Lung (tissue), 12 donors: ENCODE results near the gene GABRA5. TPM values are rescaled to one million over a fixed set of nuclear protein-coding genes. Genes with fewer than 3 reads are reported as not detected.

Experiments
- ATAC-seq: fragments of 200-7000 bp; cut with Tn5 transposase; one replicate; pipeline ENCODE4 v1.9.1; 2020; ENCODE audit warnings: moderate number of reproducible peaks; ENCODE audit not compliant: insufficient read depth, low FRiP score
- DNase-seq, 3 donors: peaks; one replicate each; pipeline ENCODE4 v3.0.0-alpha.2; 2013 to 2017
- H3K27ac ChIP-seq, 2 donors: one replicate each; pipeline ENCODE4 v1.5.1; 2013; ENCODE audit warnings: mild to moderate bottlenecking in 2 of 2, moderate library complexity in 2 of 2, control low read depth in 1 of 2, inconsistent platforms in 1 of 2, low read depth in 1 of 2, low read length in 1 of 2
- H3K27me3 ChIP-seq, 3 donors: one replicate each; pipeline ENCODE4 v1.5.1; 2013; ENCODE audit warnings: low read length in 2 of 3; ENCODE audit not compliant: control insufficient read depth in 3 of 3, insufficient read depth in 3 of 3
- H3K36me3 ChIP-seq, 4 donors: one replicate each; pipeline ENCODE4 v1.5.1; 2013; ENCODE audit warnings: low read length in 4 of 4, mild to moderate bottlenecking in 1 of 4, moderate library complexity in 1 of 4; ENCODE audit not compliant: control insufficient read depth in 4 of 4, insufficient read depth in 4 of 4
- H3K4me1 ChIP-seq, 5 donors: one replicate each; pipeline ENCODE4 v1.5.1; 2013; ENCODE audit warnings: low read length in 5 of 5, mild to moderate bottlenecking in 2 of 5, moderate library complexity in 1 of 5; ENCODE audit not compliant: control insufficient read depth in 5 of 5, insufficient read depth in 5 of 5
- H3K4me3 ChIP-seq: one replicate; pipeline ENCODE4 v1.5.1; 2013; ENCODE audit warnings: mild to moderate bottlenecking, control low read depth, moderate library complexity
- H3K9ac ChIP-seq, 2 donors: one replicate each; pipeline ENCODE4 v1.5.1; 2013; ENCODE audit warnings: low read length in 2 of 2, control low read depth in 1 of 2; ENCODE audit not compliant: insufficient read depth in 1 of 2
- H3K9me3 ChIP-seq, 4 donors: one replicate each; pipeline ENCODE4 v1.5.1; 2013; ENCODE audit warnings: low read length in 3 of 4, mild to moderate bottlenecking in 1 of 4, moderate library complexity in 1 of 4; ENCODE audit not compliant: control insufficient read depth in 4 of 4, insufficient read depth in 3 of 4
- CTCF ChIP-seq: IDR thresholded peaks from 2 replicates; pipeline ENCODE4 v1.5.1; 2012; ENCODE audit warnings: mild to moderate bottlenecking; ENCODE audit errors: control extremely low read depth, extremely low read depth
- WGBS, 2 donors: extraction: QIAGEN DNeasy Blood & Tissue Kit; methylation state at CpG; one replicate each; pipeline ENCODE4 v1.1.7; 2013; 5-methylcytosine and 5-hydroxymethylcytosine counted together
- polyA plus RNA-seq, 2 donors: library from polyadenylated mRNA; stranded (reverse); fragments of 200-250 nt; gene quantifications; one replicate each; pipeline ENCODE4 v1.2.1, GENCODE V29; 2013
- total RNA-seq, 2 donors: library from RNA; depleted of rRNA in 1 of 2; stranded (reverse); fragments of >200 nt in 1 of 2; gene quantifications; one replicate each; pipeline ENCODE4 v1.2.1, GENCODE V29; 2014 to 2021
- donor health status: control.
- donor health status: control.
- donor health status: Bipolar disorder and iron deficiency.
- donor health status: healthy.
- donor health status: DM: yes; HTN: yes; CAD: no.

GABRA5 gene
- total and polyA plus RNA-seq, 4 donors, result not detected

GRCh38 chr15:26970712-26971210 is 103.9 kb downstream of the GABRA5 start, which contains the start of gene GABRG3:
TSS of gene GABRG3 (plus strand) at chr15:26971181.
- no peaks in the 10 kb centered on the region for H3K9me3 ChIP-seq
- DNase-seq, result peak; percentile 83 to 88 (median 85)
- H3K27me3 ChIP-seq, result peaks cover 0 to 17% (median 8%) of the 10 kb centered on the region in 3 donors
- no peak within 1 kb of the TSS for H3K4me3 ChIP-seq
- 1 to 2% methylated on average over 33 of the region's 33 CpGs for WGBS, 2 donors
- H3K9ac ChIP-seq, result peak within 1 kb of the TSS in 1 of 2 donors; percentile 53
- no peak for ATAC-seq
- no peak for TF ChIP-seq CTCF
- peaks cover 0 to 19% (median 7%) of the 10 kb centered on the region in 5 donors for H3K4me1 ChIP-seq
- no peak within 1 kb of the TSS for H3K27ac ChIP-seq
- no peaks in the 10 kb centered on the region for H3K36me3 ChIP-seq

- no peak for TF ChIP-seq CTCF
- Histone ChIP-seq H3K36me3 (no peaks in the 10 kb centered on the region), H3K27ac (no peak overlapping the region), H3K9ac (peak overlapping the region in 1 of 2 donors; percentile 53), H3K4me3 (no peak overlapping the region), H3K4me1 (peaks cover 0 to 19% (median 7%) of the 10 kb centered on the region in 5 donors), H3K9me3 (no peaks in the 10 kb centered on the region), H3K27me3 (peaks cover 0 to 17% (median 8%) of the 10 kb centered on the region in 3 donors)
- ATAC-seq, result no peak
- WGBS, 2 donors, result 4 to 5% methylated on average over 63 to 72 of the region's 72 CpGs
- peak; percentile 50 to 65 (median 62) for DNase-seq
Observed at GRCh38 chr15:26971271-26972018, 104.6 kb downstream of the GABRA5 start.

GRCh38 chr15:26972636-26973035 is 105.8 kb downstream of the GABRA5 start:
- DNase-seq, result peak in 1 of 3 donors; percentile 15
- H3K27me3 ChIP-seq, result peaks cover 0 to 12% (median 8%) of the 10 kb centered on the region in 3 donors
- 48 to 57% methylated on average over 2 of the region's 2 CpGs for WGBS, 2 donors

More at GRCh38 chr15:26972636-26973035, 105.8 kb downstream of the GABRA5 start:
- no peaks in the 10 kb centered on the region for H3K9me3 ChIP-seq
- H3K27ac ChIP-seq, result no peak overlapping the region
- no peak overlapping the region for H3K4me3 ChIP-seq
- H3K4me1 ChIP-seq, result peaks cover 0 to 19% (median 7%) of the 10 kb centered on the region in 5 donors
- ATAC-seq, result no peak
- peaks cover 0 to 4% (median 0%) of the 10 kb centered on the region in 4 donors for H3K36me3 ChIP-seq
- TF ChIP-seq CTCF, result no peak
- H3K9ac ChIP-seq, result no peak overlapping the region
